NCI-H1048 (cell line): ENCODE data around the gene HSD17B7.
A peak's percentile ranks its signal among the peaks of the same experiment; 100 is the strongest.
"Not testable (repeated sequence)": the region's sequence is repeated elsewhere in the genome, so short reads cannot be mapped to it uniquely, and the experiment has no call there.

Experiments
- DNase-seq: peaks from one replicate; lab custom pipeline; 2025; lab: John Stamatoyannopoulos, UW

The HSD17B7 gene

GRCh38 chr1:162790303-162790984 lies at the start of gene HSD17B7:
HSD17B7 (plus strand) TSS chr1:162790702; CDS start chr1:162790801, 99 bp downstream.
- peak; percentile 63 for DNase-seq

GRCh38 chr1:162740755-162741154 lies 49.7 kb upstream of the HSD17B7 start:
- DNase-seq, result no peak

- no peak for DNase-seq
These were observed 48.9 kb upstream of the HSD17B7 start for GRCh38 chr1:162741574-162741973.

GRCh38 chr1:162746264-162746942 lies 44.1 kb upstream of the HSD17B7 start:
- DNase-seq, result not testable (repeated sequence)

GRCh38 chr1:162753001-162753658 lies 37.4 kb upstream of the HSD17B7 start:
- no peak for DNase-seq

- no peak for DNase-seq
These were observed 36.4 kb upstream of the HSD17B7 start for GRCh38 chr1:162753998-162754585.

- no peak for DNase-seq
These were observed 35.2 kb upstream of the HSD17B7 start for GRCh38 chr1:162755306-162755705.

GRCh38 chr1:162756523-162756922 lies 34.0 kb upstream of the HSD17B7 start:
- no peak for DNase-seq

GRCh38 chr1:162757476-162757875 lies 33.0 kb upstream of the HSD17B7 start:
- DNase-seq, result no peak

- DNase-seq, result no peak
These were observed 24.7 kb upstream of the HSD17B7 start for GRCh38 chr1:162765788-162766187.

- DNase-seq, result no peak
These were observed 17.8 kb upstream of the HSD17B7 start for GRCh38 chr1:162772571-162773154.

- no peak for DNase-seq
These were observed 16.5 kb upstream of the HSD17B7 start for GRCh38 chr1:162774007-162774406.

- DNase-seq, result no peak
These were observed 11.5 kb upstream of the HSD17B7 start for GRCh38 chr1:162779043-162779442.

- no peak for DNase-seq
These were observed 7.8 kb upstream of the HSD17B7 start for GRCh38 chr1:162782671-162783070.

- not testable (repeated sequence) for DNase-seq
These were observed 5.6 kb upstream of the HSD17B7 start for GRCh38 chr1:162784926-162785325.

- DNase-seq, result not testable (repeated sequence)
These were observed 1.7 kb upstream of the HSD17B7 start for GRCh38 chr1:162788783-162789182.

GRCh38 chr1:162790985-162791357 lies 469 bp downstream of the HSD17B7 start:
- not testable (repeated sequence) for DNase-seq

- DNase-seq, result not testable (repeated sequence)
These were observed 3.8 kb downstream of the HSD17B7 start for GRCh38 chr1:162794284-162794683.

- DNase-seq, result not testable (repeated sequence)
These were observed 6.2 kb downstream of the HSD17B7 start for GRCh38 chr1:162796617-162797279.

GRCh38 chr1:162799995-162800830 lies 9.7 kb downstream of the HSD17B7 start:
- peak; percentile 42 for DNase-seq

- DNase-seq, result not testable (repeated sequence)
These were observed 17.0 kb downstream of the HSD17B7 start for GRCh38 chr1:162807503-162807902.
